Measurements from ENCODE around the gene NOXA1. TPM values are rescaled to one million over a fixed set of nuclear protein-coding genes. Genes with fewer than 3 reads are reported as not detected.

NOXA1 gene
- total RNA-seq, 1 donor from 2014 or later, result 6.0 TPM

GRCh38 chr9:137452006-137452760 is 29.0 kb downstream of the NOXA1 start:
- ATAC-seq (no peak), DNase-seq (ENCODE audit: low spot score) (no peak)

GRCh38 chr9:137452761-137453642 is 29.8 kb downstream of the NOXA1 start:
- DNase-seq (ENCODE audit: low spot score), result no peak
- ATAC-seq, result no peak

- peak; percentile 62 for ATAC-seq
- DNase-seq (ENCODE audit: low spot score), result peak; percentile 83
Observed at GRCh38 chr9:137453643-137454081, 30.5 kb downstream of the NOXA1 start.

- ATAC-seq (peak; percentile 62), DNase-seq (ENCODE audit: low spot score) (peak; percentile 82)
Observed at GRCh38 chr9:137454145-137454596, 31.0 kb downstream of the NOXA1 start.

- peak; percentile 91 for DNase-seq (ENCODE audit: low spot score)
- ATAC-seq, result peak; percentile 63
Observed at GRCh38 chr9:137454597-137455358, 31.6 kb downstream of the NOXA1 start.

- DNase-seq (ENCODE audit: low spot score) (no peak), ATAC-seq (no peak)
Observed at GRCh38 chr9:137455359-137455991, 32.3 kb downstream of the NOXA1 start.

- ATAC-seq (no peak), DNase-seq (ENCODE audit: low spot score) (no peak)
Observed at GRCh38 chr9:137456061-137456863, 33.1 kb downstream of the NOXA1 start.

- ATAC-seq (no peak), DNase-seq (ENCODE audit: low spot score) (no peak)
Observed at GRCh38 chr9:137456864-137457405, 33.7 kb downstream of the NOXA1 start.

- no peak for DNase-seq (ENCODE audit: low spot score)
- ATAC-seq, result no peak
Observed at GRCh38 chr9:137457406-137458193, 34.4 kb downstream of the NOXA1 start.

GRCh38 chr9:137458194-137459151 is 35.3 kb downstream of the NOXA1 start:
- ATAC-seq (no peak), DNase-seq (ENCODE audit: low spot score) (no peak)

- DNase-seq (ENCODE audit: low spot score) (peak; percentile 96), ATAC-seq (peak; percentile 80)
Observed at GRCh38 chr9:137459152-137459600, 36.0 kb downstream of the NOXA1 start, which contains the start of gene NSMF. Gene NSMF (minus strand): TSS chr9:137459334. CDS start chr9:137459102, 232 bp downstream.

GRCh38 chr9:137459601-137460362 is 36.6 kb downstream of the NOXA1 start:
- DNase-seq (ENCODE audit: low spot score) (no peak), ATAC-seq (peak; percentile 3)

- DNase-seq (ENCODE audit: low spot score) (no peak), ATAC-seq (no peak)
Observed at GRCh38 chr9:137460363-137461315, 37.4 kb downstream of the NOXA1 start.

- DNase-seq (ENCODE audit: low spot score) (no peak), ATAC-seq (no peak)
Observed at GRCh38 chr9:137461316-137461662, 38.1 kb downstream of the NOXA1 start.

GRCh38 chr9:137461663-137462395 is 38.6 kb downstream of the NOXA1 start:
- DNase-seq (ENCODE audit: low spot score), result no peak
- no peak for ATAC-seq

Measured in left lobe of liver (tissue), 2 donors.